Ovary (tissue), 3 donors: ENCODE data around the gene ARHGAP27.

Source experiments
- EP300 ChIP-seq: sonication (generic); formaldehyde crosslinking; IDR thresholded peaks from one replicate; pipeline ENCODE4 v1.6.1; 2017; ENCODE audit warnings: antibody characterized with exemption
- TF ChIP-seq, protein P1 (sequence below), 3 donors: fragments of 450-650 bp in 2 of 3; fragments of 200-600 bp in 1 of 3; IDR thresholded peaks; one replicate each; pipeline versions ENCODE4 v1.5.1 to v1.8.0; 2016 to 2022; ENCODE audit warnings: antibody characterized with exemption in 3 of 3, mild to moderate bottlenecking in 1 of 3
- donor health status: DM: no; HTN: no; CAD: no.

DNA sequence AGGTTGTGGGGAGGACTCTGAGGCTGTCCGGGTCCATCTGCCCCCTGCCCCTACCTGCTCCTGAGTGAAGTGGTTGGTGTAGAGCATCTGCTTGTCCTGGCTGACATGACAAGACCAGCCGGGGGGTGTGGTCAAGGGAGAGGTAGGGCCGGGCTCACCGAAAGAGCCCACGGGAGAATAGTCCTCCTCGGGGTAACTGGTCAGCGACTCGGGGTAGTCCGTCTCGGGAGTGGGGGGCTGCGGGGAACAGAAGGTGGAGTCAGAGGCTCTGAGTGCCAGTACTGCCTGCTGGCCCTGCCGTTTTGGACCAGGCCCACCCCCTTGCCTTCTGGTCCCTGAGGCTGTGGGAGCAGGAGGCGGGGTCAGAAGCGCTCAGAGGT is 27.8 kb downstream of the ARHGAP27 start:
- TF ChIP-seq, protein P1, sequence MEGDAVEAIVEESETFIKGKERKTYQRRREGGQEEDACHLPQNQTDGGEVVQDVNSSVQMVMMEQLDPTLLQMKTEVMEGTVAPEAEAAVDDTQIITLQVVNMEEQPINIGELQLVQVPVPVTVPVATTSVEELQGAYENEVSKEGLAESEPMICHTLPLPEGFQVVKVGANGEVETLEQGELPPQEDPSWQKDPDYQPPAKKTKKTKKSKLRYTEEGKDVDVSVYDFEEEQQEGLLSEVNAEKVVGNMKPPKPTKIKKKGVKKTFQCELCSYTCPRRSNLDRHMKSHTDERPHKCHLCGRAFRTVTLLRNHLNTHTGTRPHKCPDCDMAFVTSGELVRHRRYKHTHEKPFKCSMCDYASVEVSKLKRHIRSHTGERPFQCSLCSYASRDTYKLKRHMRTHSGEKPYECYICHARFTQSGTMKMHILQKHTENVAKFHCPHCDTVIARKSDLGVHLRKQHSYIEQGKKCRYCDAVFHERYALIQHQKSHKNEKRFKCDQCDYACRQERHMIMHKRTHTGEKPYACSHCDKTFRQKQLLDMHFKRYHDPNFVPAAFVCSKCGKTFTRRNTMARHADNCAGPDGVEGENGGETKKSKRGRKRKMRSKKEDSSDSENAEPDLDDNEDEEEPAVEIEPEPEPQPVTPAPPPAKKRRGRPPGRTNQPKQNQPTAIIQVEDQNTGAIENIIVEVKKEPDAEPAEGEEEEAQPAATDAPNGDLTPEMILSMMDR (IDR thresholded peaks at IDR 0.05), result no peak
- TF ChIP-seq EP300, result no peak
